Activated CD8-positive, alpha-beta memory T cell treated with anti-CD3 and anti-CD28 coated beads, Interleukin-2, amount 50 U/mL, for 48 hours (primary cell): ENCODE results near the gene SAMMSON.
A peak's percentile ranks its signal among the peaks of the same experiment; 100 is the strongest.

Experiments used
- DNase-seq: peaks from one replicate; pipeline ENCODE4 v3.0.0-alpha.2; 2020

The SAMMSON gene

GRCh38 chr3:70095260-70095659 lies 95.7 kb downstream of the SAMMSON start:
- no peak for DNase-seq

- no peak for DNase-seq
Measured at GRCh38 chr3:70096376-70097066, 97.0 kb downstream of the SAMMSON start.

- no peak for DNase-seq
Measured at GRCh38 chr3:70097084-70097483, 97.6 kb downstream of the SAMMSON start.

GRCh38 chr3:70108072-70108471 lies 108.5 kb downstream of the SAMMSON start:
- DNase-seq: peak; percentile 55

GRCh38 chr3:70108546-70108945 lies 109.0 kb downstream of the SAMMSON start:
- DNase-seq: no peak

- no peak for DNase-seq
Measured at GRCh38 chr3:70110066-70110465, 110.5 kb downstream of the SAMMSON start.

- no peak for DNase-seq
Measured at GRCh38 chr3:70111411-70111810, 111.9 kb downstream of the SAMMSON start.

GRCh38 chr3:70112751-70113150 lies 113.2 kb downstream of the SAMMSON start:
- no peak for DNase-seq

- DNase-seq: no peak
Measured at GRCh38 chr3:70114431-70114830, 114.9 kb downstream of the SAMMSON start.

- no peak for DNase-seq
Measured at GRCh38 chr3:70119879-70120278, 120.3 kb downstream of the SAMMSON start.
